Stimulated activated CD8-positive, alpha-beta memory T cell treated with anti-CD3 and anti-CD28 coated beads, Interleukin-12 subunit alpha, Interleukin-12 subunit beta, amount 100 ng/mL, for 24 hours (primary cell): ENCODE measurements around the gene RINT1.
"Not testable (repeated sequence)": the region's sequence is repeated elsewhere in the genome, so short reads cannot be mapped to it uniquely, and the experiment has no call there.

Experiments used
- DNase-seq: peaks from one replicate; pipeline ENCODE4 v3.0.0-alpha.2; 2020; ENCODE audit errors: extremely low read depth

Gene RINT1

DNA sequence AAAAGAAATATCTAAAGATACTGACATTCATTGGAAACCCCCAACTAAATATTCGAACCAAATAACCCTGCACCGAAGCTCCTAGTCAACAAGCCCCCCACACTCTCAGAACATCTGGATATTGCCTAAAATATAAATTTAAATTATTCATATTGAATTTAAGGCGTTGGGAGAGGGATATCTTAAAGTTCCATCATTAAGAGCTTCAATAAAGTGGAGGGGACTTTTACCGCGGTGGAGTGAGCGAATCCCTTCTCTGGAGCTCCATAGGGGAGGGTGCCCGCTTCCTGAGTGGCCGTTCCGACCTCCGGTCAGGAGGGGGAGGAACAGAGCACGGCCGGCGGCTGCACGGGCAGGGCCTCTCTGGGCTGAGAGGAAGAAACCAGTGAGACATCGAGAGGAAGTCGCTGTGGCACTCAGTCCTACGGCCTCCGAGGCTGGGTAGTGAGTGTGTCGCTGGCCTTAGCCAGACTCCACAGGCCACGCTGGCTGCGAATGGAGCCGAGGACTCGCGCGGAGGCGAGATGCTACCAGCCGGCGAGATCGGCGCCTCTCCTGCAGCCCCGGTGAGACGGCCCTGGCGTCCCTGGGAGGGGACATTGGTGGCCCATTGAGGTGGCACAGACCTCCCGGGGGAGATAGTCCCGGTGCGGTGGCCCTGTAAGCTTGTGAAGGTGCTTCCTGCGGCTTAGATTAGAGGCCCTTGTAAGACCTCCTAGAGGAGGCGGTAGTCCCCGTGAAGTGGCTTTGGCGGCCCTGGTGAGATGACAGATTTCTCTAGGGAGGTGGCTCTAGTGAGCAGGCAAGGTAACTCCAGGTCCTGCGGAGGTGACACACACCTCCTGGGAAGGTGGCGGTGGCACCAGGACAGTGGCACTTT is at the start of gene RINT1:
Gene RINT1, plus strand, starts transcription at position 410 of the 880 bp plus-strand sequence. Its CDS starts 115 bp downstream, at position 525.
- peak; percentile 58 for DNase-seq

DNA sequence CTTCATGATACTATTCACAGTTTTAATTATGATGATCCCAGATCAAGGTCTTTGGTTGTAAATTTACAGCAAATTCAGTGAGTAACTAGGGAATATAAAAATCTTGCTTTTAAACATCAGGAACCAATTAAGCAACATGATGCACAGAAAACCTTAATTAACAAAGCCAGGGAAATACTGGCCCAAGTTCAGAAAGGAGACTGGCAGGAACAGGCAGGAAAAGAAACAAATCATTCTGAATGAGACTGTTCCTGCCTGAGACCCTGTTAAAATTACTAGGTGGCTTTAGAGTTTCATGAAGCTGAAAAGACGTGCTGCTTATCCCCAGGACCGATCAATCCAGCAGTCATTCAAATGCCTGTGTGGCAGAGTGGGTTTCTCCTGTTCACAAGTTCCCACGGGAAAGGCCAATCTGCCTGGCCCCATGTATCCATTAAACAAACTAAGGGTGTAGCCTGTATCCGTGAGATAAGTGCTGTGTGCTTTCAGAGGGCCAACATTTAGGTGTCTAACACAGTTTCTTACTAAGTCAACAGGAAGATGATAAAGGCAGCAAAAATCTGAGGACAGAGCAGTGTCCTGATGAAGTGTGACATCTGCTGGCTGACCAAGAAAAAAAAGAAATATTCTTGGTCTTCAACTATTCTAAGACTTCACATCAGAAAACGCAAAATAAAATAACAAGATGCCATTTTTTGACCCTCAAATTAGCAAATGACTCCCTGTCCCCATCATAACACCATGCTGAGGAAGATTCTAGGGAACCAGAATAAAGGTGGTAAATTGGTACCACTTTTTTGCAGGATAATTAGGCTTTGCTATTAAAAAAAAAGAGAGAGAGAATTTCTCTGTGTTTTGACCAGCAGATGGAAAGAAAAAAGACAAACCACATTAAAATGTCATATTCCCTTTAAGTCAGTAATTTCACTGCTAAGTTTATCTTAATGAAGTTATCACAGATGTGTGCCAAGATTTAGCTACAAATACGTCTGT is 44.1 kb upstream of the RINT1 start:
- no peak for DNase-seq

DNA sequence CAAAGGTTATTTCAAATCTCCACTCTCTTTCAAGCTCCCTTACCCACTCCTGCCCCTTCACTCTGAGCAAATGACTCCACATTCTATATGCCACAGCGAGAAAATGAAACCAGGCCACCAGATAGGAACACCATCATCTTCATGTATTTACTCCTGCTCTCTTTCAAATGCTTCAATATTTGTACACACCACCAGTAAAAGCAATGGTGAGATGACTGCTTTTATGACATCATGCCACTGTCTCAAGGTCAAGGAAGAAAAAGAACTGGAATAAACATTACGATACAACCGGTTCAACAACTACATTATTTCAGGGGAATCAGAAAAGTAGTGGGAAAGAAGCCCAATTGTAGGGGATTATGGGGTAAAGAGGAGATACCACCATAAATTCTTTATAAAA is 42.6 kb upstream of the RINT1 start:
- DNase-seq: no peak

DNA sequence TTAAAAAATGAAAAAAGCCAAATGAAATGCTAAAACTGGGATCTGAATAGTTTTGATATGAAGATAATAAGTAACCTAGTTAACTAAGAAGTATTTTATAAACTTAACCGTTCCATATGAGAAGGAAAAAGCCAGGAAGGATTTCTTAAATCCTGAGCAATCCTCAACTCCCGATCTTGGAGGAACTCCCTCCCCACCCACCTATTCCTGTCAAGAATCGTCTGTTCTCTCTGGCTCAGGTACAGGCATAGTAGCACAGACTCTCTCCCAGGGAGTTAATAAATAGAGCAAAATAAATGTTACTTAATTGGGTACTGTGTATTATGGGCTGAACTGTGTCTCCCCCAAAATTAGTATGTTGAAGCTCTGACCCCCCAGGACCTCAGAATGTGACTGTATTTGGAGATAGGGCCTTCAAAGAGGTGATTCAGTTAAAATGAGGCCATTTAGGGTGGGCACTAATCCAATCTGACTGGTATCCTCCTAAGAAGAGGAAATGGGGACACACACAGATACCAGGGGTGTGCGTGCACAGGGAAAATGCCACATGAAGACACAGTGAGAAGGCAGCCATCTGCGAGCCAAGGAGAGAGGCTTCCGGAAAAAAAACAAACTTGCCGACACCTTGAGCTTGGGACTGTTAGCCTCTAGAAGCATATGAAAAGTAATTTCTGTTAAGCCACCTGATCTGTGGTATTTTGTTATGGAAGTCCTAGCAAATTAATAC is 38.6 kb upstream of the RINT1 start:
- no peak for DNase-seq

DNA sequence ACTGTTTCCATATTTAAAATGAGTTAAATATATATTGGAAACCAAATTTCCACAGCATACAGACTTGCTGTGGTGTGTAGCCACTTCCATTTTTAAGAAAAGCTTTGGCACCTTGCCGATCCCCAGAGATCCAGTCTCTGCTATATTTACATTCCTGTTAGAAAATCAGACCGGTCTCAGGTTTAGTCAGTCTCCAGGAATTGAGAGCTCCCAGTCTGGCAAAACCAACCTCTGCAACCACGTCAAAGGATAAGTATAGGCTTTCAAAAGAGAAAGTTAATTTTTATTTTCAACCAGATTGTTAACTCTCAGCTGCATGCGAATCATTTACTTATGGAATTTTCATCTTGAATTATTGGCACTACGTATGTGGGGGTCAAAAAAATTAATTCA is 38.1 kb upstream of the RINT1 start:
- DNase-seq: no peak

DNA sequence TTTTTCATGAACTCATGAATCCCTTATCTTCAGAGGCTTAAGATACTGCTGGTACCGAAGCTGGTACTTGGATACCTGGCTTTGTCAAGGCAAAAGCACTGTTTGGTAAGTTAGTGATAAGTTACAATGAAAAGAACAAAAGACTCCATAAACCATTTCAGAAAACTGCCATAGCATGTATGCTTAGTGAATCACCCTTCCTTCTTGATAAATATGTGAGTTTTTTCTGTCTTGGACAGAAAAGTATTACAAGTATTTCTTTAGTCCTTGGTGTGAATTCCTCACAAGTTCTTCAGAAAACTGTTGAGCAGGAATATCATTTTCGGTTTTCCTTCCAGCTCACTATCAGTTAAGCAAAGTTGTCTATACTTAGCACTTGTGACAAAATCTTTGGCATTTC is 35.5 kb upstream of the RINT1 start:
- no peak for DNase-seq

DNA sequence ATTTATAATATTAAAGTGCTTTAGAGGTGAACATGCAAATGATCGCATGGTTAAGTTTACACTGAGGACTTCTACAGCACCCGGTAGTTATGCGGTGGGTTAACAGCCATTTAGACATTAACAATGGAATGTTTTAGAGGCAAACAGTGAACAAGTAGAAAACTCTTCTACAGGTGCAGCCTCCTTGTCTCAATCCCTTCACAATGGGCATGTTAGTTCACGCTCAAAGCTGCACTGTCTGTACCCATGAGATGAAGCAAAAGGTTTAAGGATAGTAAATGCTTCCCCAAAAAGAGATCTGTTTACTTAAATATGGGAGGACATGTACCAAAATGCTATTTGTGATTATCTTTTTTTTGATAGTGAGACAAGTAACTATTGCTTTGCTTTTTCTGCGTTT is 35.0 kb upstream of the RINT1 start:
- no peak for DNase-seq

DNA sequence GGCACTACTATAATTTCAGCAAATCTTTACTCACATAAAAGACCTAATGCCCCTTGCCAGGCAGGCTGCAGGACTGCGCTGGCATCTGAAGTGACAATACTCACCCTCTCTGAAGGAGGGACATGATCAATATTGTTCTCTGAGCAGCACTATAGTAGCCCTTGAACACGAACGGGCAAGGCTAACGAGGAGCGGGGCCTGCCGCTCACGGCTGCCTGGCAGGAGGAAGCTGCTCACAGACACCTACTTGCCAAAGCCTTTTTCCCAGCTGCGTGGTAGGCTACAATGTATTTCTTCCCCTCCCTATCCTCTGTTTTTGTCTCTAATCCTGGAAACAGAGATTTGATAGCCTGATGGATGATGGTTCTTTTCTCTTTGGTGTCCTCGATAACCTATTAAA is 29.8 kb upstream of the RINT1 start:
- DNase-seq: no peak

DNA sequence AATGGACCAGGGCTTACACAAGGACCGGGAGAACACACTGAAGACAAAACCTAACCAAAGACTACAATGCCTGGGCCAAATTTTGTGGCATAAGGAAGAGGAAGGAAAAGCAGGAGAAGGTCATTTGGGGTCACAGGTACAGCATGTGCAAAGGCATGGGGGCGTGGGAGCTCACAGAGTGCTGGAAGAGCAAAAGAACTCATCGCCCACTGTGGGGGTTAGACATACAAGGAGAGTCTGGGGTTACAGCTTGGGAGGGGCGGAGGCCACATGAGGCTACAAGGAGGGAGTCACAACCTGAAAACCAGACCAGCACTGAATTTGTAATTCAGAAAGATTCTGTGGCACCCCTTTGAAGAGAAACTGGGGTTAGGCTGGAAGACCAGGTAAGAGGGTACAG is 19.6 kb upstream of the RINT1 start:
- DNase-seq: no peak

DNA sequence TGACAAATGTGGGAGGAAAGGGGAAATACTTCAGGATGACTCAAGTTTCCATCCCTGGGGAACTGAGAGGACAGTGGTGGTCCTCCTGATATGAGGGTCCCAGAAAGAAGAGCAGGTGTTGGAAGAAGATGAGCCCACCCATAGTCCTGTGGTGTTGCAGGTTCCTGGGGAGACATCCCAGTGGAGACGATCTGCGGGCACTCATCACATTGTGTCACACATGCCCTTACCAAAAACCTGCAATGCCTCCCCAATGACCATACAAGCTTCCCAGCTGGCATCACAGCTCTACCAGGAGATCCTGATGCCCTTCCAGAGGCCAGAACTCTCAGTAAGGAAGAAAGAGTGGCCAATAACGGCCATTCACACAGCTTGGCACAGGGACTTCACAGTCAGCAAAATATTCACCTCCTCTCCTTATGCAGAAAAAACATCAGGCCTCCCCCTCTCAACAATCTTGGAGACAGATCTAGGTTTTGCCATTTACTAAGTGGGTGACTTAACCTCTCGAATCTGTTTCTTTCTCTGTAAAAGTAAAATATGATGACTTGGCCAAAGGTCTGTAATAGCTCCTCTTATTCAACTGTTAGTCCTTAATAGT is 19.0 kb upstream of the RINT1 start:
- DNase-seq: no peak

DNA sequence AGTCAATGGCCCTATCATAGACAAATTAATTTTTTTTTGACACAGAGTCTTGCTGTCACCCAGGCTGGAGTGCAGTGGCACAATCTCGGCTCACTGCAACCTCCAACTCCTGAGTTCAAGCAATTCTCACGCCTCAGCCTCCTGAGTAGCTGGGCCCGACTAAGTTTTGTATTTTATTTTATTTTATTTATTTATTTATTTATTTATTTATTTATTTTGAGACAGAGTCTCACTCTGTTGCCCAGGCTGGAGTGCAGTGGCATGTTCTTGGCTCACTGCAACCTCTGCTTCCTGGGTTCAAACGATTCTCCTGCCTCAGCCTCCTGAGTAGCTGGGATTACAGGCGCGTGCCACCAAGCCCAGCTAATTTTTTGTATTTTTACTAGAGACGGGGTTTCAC is 16.4 kb upstream of the RINT1 start:
- not testable (repeated sequence) for DNase-seq

DNA sequence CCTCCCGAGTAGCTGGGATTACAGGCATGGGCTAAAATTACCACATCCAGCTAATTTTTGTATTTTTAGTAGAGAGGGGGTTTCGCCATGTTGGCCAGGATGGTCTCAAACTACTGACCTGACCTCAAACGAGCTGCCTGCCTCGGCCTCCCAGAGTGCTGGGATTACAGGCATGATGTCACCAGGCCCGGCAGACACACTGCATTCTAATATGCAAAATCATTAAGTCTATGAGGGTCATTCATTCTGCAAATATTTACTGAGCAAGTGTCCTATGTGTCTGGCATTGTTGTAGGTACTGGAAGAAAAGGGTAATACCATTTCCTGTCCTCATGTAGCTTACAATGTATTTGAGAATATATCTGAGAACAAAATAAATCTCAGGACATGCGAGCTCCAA is 12.6 kb upstream of the RINT1 start:
- no peak for DNase-seq

DNA sequence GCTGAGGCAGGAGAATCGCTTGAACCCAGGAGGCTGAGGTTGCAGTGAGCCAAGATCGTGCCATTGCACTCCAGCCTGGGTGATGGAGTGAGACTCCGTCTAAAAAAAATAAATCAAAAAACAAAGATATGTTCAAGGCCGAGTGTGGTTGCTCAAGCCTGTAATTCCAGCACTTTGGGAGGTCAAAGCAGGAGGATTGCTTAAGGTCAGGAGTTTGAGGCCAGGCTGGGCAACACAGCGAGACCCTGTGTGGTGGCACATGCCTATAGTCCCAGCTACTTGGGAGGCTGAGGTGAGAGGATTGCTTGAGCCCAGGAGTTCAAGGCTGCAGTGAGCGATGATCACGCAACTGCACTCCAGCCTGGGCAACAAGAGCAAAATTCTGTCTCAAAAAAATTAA is 11.4 kb upstream of the RINT1 start:
- not testable (repeated sequence) for DNase-seq

DNA sequence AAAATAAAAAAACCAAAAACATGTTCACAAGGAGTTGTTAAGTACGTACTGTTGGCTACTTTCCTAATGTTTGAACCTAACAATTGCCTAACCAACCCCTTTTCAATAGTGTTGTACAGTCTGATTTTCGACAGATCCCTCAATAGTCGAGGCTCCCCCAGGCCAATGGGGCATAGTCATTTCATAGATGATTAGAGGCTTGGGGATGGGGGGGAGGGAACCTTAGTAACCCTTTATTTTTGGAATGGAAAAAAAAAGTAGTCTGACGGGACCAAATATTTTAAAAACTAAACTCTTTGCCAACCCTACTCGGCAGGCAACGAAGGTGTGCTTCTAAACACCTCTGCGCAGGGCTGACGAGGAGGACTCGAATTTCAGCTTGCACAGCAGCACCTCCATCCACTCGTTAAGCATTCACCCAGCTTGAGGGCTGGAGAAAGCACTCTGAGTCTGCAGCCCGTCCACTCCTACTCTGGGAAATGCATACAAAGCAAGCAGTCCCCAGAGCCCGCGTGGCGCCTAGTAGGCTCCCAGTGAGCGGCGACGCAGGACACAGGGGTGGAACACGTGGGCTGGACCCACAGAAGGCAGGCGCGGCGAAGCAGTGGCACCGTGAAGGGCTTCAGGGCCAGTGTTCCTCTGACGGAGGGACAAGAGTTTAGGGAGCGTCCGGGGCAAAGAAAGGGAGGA is 10.8 kb upstream of the RINT1 start:
- DNase-seq: peak; percentile 21

DNA sequence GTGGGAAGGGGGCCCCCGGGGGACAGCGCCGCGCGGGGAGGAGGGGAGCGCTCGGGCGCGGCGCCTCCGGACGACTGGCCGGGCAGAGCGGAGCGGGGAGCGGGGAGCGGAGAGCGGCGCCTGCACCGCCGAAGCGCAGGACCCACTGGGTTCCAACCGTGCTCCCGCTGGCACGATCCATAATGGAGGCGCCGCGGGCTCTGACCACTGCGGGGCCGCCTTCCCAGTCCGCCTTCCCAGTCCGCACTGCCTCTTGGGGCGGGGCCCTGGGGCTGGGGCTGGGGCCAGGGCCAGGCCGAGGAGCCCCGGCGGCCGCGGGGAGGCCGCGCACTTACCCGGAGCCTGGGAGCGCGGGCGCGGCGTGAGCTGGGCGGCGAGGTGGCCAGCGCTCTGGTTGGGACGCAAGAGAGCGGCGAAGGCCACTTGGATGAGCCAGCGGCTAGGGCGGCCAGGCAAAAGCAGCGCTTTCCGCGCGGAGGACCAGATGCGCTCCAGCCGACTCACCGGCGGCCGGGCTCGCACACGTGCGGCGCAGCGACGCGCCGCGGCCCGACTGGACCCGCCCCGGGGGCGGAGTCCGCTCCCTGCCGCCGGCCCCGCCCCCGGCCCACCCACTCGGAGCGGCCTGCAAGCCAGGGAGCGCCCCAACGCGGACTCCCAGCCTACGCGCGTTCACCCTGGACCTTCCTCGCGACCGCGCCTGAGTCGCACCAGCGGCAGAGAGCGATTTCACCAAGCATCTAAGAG is 10.1 kb upstream of the RINT1 start, which contains the start of gene PUS7:
Gene PUS7, minus strand, starts transcription at position 555 of the 747 bp plus-strand sequence. CDS start 13,759 bp downstream, outside the sequence.
- peak; percentile 60 for DNase-seq

DNA sequence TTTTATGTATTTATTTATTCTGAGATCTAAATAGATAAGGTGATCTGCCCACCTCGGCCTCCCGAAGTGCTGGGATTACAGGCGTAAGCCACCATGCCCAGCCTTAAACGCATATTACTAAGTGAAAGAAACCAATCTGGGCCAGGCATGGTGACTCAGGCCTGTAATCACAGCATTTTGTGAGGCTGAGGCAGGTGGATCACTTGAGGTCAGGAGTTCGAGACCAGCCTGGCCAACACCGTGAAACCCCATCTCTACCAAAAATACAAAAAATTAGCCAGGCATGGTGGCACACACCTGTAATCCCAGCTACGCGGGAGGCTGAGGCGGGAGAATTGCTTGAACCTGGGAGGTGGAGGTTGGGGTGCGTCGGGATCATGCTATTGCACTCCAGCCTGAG is 7.6 kb upstream of the RINT1 start:
- DNase-seq: not testable (repeated sequence)

DNA sequence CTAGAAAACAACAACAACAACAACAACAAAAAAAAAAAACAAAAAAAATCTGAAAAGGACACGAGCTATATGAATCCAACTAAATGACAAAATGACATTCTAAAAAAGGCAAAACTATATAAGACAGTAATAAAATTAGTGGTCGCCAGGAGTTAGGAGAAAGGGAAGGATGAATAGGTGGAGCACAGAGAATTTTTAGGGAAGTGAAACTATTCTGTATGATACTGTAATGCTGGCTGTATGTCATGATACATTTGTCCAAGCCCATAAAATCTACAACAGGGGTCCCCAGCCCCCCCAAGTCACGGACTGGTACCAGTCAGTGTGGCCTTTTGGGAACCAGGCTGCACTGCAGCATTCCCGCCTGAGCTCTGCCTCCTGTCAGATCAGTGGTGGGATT is 7.2 kb upstream of the RINT1 start:
- DNase-seq: no peak

DNA sequence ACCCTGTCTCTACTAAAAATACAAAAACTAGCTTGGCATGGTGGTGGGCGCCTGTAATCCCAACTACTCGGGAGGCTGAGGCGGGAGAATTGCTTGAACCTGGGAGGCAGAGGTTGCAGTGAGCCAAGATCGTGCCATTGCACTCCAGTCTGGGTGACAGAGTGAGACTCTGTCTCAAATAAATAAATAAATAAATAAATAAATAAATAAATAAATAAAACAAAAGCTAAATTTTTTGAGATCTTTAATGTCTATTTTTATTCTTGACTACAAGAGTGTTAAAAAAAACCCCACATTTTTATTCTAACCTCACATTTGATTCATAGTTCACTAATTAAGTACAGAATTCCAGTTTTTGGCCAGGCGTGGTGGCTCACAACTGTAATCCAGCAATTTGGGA is 4.3 kb upstream of the RINT1 start:
- not testable (repeated sequence) for DNase-seq

DNA sequence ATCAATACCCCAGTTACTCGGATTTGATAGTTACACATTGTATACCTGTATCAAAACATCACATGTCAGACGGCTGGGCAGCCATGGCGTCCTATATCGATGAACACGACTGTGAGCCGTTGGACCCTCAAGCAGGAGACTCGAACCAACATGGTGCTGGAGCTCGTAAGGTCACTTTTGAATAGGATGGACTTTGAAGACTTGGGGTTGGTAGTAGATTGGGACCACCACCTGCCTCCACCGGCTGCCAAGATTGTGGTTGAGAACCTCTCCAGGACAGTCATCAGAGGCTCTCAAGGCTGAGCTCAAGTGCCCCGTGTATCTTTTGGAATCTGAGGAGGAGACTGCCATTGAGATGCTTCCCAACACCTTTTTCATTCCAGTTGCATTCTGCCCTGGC is 1.9 kb upstream of the RINT1 start:
- DNase-seq: no peak

DNA sequence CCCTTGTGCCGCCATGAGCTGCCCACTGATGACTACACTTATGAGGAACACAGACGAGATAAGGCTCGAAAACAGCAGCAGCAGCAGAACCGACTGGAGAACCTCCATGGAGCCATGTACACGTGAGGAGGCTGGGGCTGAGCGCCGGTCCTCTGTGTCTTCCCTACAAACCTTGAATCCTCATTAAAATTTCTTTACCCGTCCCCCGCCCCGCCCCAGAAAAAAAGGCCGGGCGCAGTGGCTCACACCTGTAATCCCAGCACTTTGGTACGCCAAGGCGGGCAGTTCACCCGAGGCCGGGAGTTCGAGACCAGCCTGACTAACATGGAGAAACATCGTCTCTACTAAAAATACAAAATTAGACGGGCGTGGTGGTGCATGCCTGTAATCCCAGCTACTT is 1.5 kb upstream of the RINT1 start:
- DNase-seq: no peak
